ENCODE data around the gene ATG13. TPM values are rescaled to one million over a fixed set of nuclear protein-coding genes. Genes with fewer than 3 reads are reported as not detected.
A peak's percentile ranks its signal among the peaks of the same experiment; 100 is the strongest.

Gene ATG13
- total and polyA plus RNA-seq, 7 donors, result 16.8 to 50.7 (median 32.7) TPM

- peak overlapping the region; percentile 81 for H3K27ac ChIP-seq
Observed at GRCh38 chr11:46697303-46697702, 80.0 kb downstream of the ATG13 start.

DNA sequence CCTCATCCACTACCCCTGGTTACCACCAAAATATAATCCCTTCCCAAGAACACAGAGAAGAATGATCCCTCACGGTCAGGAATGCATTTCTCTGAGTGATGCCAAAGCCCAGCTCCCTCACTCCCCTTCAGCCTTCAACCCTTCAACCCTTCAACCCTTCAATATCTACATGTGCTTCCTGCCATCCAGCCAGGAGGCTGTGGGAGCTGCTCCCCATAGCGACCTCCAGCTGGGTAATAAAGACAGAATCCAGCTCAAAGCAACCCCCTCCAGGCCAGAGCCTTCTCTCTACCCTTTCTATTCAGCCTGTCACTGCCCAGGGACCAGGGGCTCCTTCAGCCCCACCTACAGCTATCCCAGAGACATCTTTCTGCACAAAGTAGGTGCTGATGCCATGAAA, 80.4 kb downstream of the ATG13 start:
- peak overlapping the region; percentile 81 for H3K27ac ChIP-seq
- no peaks in the 10 kb centered on the region for H3K27me3 ChIP-seq (ENCODE audit: insufficient read depth in 3 of 3, low read length in 2 of 3)
- no peak for ATAC-seq
- peaks cover 5 to 43% of the 10 kb centered on the region in 2 donors for H3K36me3 ChIP-seq (ENCODE audit: insufficient read depth in 1 of 2, low read depth in 1 of 2)
- H3K4me1 ChIP-seq, result peaks cover 56% of the 10 kb centered on the region
- WGBS, 3 donors, result 28 to 45% (median 31%) methylated on average over 2 of the region's 2 CpGs
- no peaks in the 10 kb centered on the region for H3K9me3 ChIP-seq
- H3K4me3 ChIP-seq, result no peak overlapping the region
- TF ChIP-seq, protein P1, sequence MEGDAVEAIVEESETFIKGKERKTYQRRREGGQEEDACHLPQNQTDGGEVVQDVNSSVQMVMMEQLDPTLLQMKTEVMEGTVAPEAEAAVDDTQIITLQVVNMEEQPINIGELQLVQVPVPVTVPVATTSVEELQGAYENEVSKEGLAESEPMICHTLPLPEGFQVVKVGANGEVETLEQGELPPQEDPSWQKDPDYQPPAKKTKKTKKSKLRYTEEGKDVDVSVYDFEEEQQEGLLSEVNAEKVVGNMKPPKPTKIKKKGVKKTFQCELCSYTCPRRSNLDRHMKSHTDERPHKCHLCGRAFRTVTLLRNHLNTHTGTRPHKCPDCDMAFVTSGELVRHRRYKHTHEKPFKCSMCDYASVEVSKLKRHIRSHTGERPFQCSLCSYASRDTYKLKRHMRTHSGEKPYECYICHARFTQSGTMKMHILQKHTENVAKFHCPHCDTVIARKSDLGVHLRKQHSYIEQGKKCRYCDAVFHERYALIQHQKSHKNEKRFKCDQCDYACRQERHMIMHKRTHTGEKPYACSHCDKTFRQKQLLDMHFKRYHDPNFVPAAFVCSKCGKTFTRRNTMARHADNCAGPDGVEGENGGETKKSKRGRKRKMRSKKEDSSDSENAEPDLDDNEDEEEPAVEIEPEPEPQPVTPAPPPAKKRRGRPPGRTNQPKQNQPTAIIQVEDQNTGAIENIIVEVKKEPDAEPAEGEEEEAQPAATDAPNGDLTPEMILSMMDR (IDR thresholded peaks at IDR 0.05), result no peak
- intact Hi-C loops (cut with DNase I), result no loop called here
- no peak for DNase-seq

More at GRCh38 chr11:46697303-46697702, 80.0 kb downstream of the ATG13 start:
- no peak for DNase-seq
- Histone ChIP-seq H3K36me3 (ENCODE audit: insufficient read depth in 1 of 2, low read depth in 1 of 2) (peaks cover 3 to 43% of the 10 kb centered on the region in 2 donors), H3K4me3 (no peak overlapping the region), H3K27me3 (ENCODE audit: insufficient read depth in 3 of 3, low read length in 2 of 3) (no peaks in the 10 kb centered on the region), H3K4me1 (peaks cover 52% of the 10 kb centered on the region), H3K9me3 (no peaks in the 10 kb centered on the region)
- no peak for ATAC-seq
- TF ChIP-seq, protein P1 (IDR thresholded peaks at IDR 0.05), result no peak
- intact Hi-C loops (cut with DNase I), result no loop called here
- 47 to 68% (median 60%) methylated on average over 3 of the region's 3 CpGs for WGBS, 3 donors

DNA sequence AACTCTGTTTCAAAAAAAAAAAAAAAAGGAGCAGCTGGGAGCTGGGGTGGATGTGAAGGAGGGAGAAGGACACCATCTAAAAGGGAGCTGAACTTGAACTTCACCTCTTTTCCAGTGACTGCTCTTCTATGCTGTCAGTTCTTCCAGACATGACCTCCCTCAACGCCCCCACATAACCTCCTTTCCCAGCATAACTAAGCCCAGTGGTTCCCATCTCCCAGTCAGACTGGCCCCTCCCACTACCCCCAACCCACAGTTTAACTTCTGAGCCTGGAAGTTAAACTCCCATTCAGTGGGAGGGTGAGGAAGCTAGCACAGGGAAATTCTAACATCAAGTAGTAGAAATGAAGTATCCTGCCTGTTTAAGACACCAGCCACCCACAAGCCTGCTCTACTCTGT, 81.2 kb downstream of the ATG13 start:
- H3K4me1 ChIP-seq, result peaks cover 56% of the 10 kb centered on the region
- ATAC-seq (no peak), DNase-seq (no peak)
- WGBS, 3 donors, result 32 to 60% (median 50%) methylated on average over 1 of the region's 1 CpG
- no peak overlapping the region for H3K27ac ChIP-seq
- H3K27me3 ChIP-seq (ENCODE audit: insufficient read depth in 3 of 3, low read length in 2 of 3), result no peaks in the 10 kb centered on the region
- intact Hi-C loops (cut with DNase I), result no loop called here
- H3K4me3 ChIP-seq, result peak overlapping the region; percentile 99
- H3K36me3 ChIP-seq (ENCODE audit: insufficient read depth in 1 of 2, low read depth in 1 of 2), result peaks cover 9 to 44% of the 10 kb centered on the region in 2 donors
- TF ChIP-seq, protein P1 (IDR thresholded peaks at IDR 0.05), result no peak
- H3K9me3 ChIP-seq, result no peaks in the 10 kb centered on the region

DNA sequence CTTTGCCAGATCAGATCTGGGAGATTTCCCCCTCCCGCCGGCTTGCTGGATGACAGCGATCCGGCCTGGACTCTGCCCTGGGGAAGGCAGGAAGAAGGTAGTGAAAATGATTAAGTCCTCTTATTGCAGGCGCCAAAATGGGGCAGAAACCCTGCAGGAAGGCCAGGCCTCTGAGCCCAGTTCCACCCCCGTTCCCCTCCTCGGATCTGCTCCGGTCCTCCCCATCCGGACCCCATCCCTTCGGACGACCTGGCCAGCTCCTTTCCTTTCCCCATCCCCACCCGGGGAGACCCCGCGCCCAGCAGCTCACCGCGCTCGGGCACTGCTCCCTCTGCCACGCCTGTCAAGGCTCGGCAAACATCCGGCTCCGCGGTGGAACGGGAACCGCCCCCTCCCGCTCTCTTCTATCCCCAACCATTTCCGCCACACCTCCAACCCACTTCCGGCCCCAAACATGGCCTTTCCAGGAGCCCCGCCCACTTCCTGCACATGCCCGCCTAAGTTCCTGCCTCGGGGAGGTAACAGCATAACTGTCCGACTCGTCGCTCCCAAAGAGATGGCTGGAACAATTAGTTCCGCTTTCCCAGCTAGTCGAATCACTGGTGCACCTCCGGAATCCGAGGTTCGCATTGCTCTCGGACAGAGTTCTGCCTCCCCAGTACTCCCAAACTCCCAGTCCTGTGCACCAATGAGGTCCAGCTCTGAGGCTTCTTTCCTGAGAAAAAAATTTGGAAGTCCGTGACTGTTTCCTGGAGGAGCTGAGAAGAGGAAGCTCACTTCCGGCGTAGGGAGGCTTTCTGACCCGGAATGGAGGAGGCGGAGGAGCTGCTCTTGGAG, 83.1 kb downstream of the ATG13 start, which contains the start of the genes ARHGAP1 and ZNF408:
Gene ARHGAP1, minus strand, starts transcription at position 379 of the 837 bp plus-strand sequence. CDS start 4,512 bp downstream, outside the sequence.
Gene ZNF408, plus strand, starts transcription at position 791 of the 837 bp plus-strand sequence. Its CDS starts 17 bp downstream, at position 808.
- peak within 1 kb of the TSS; percentile 99 for H3K27ac ChIP-seq
- H3K9me3 ChIP-seq, result no peaks in the 10 kb centered on the region
- 0% methylated on average over 41 to 44 of the region's 44 CpGs for WGBS, 3 donors
- DNase-seq (peak; percentile 99 to 100), ATAC-seq (peak; percentile 92 to 95 (median 94))
- H3K4me3 ChIP-seq, result peak within 1 kb of the TSS; percentile 99
- TF ChIP-seq, protein P1 (IDR thresholded peaks at IDR 0.05), result no peak
- intact Hi-C loops (cut with DNase I), result no loop called here
- H3K27me3 ChIP-seq (ENCODE audit: insufficient read depth in 3 of 3, low read length in 2 of 3), result no peaks in the 10 kb centered on the region
- H3K4me1 ChIP-seq, result peaks cover 56% of the 10 kb centered on the region
- peaks cover 9 to 44% of the 10 kb centered on the region in 2 donors for H3K36me3 ChIP-seq (ENCODE audit: insufficient read depth in 1 of 2, low read depth in 1 of 2)
